ENCODE results near the gene ARHGEF16. TPM values are rescaled to one million over a fixed set of nuclear protein-coding genes. Genes with fewer than 3 reads are reported as not detected.

ARHGEF16 gene
- 1.7 TPM for total RNA-seq
- long read RNA-seq, transcript ARHGEF16-203 (15 exons, 3,061 nt), result major isoform, 5 of 7 reads
- long read RNA-seq, partial matches to known transcripts, result 1 of 7 reads
- long read RNA-seq, other reads (novel, unspliced or antisense), result 1 of 7 reads

DNA sequence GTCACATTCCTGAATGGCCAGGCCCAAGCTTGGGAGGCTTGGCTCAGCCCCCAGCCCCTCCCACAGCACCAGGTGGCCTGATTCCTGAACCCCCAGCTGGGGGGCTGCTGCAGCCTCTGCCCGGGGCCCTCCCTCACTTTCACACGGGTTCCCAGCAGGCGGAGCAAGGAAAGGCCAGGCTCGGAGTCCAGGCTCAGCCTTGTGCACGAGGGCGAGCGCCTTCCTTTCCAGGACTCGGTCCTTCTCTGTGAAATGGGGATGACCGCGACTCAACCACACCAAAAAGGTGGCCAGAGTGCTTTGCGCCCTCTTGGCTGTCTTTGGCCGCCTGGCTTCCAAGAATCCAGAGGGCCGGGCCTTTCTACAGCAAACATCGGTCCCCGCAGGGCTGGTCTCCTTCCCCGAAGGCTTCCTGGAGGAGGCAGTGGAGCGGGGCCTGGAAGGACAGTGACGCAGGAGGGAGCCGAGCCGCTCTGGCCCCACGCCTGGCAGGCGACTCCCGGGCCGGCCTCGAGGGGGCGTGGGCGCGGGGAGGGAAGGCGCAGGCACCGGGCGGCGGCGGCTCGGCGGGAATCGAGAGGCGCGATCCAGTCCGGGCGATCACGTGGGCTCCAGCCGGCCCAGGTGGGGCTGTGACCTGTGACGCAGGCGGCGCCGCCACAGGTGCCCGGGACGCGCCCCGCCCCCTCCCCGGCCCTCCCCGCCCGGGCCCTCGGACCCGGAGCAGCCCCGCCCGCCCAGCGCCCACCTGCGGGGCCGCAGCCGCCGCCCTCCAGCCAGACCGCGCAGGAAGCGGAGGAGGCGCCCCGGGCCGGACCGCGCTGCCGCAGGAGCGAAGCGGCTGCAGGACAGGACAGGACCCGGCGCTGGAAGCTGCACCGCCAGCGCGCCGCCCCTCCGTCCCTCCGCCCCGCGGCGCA, at the start of gene ARHGEF16:
Gene ARHGEF16 (plus strand): TSS at position 775 of the 920 bp plus-strand sequence. CDS start 8,420 bp downstream, outside the sequence.
- intact Hi-C loops (cut with micrococcal nuclease), result no loop called here
- DNase-seq, result peak; percentile 79
- peak; percentile 79 for ATAC-seq

DNA sequence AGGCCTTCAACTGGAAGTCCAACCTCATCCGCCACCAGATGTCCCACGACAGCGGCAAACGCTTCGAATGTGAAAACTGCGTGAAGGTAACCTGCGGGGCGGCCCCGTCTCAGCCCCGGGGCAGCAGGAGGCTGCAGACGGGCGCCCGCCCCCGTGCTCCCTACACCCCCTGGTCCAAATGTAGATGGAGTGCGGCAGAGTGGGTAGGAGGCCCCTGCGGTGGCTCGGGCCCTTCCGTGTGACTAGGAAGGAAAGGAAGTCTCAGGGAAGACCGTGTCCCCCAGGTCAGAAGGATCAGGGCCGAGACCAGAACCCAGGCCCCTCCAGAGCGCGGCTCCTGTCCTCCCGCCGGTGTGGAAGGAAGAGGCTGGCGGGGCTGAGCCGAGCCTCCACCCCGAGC, 49.7 kb upstream of the ARHGEF16 start:
- ATAC-seq (no peak), DNase-seq (no peak)
- intact Hi-C loops (cut with micrococcal nuclease), result no loop called here

DNA sequence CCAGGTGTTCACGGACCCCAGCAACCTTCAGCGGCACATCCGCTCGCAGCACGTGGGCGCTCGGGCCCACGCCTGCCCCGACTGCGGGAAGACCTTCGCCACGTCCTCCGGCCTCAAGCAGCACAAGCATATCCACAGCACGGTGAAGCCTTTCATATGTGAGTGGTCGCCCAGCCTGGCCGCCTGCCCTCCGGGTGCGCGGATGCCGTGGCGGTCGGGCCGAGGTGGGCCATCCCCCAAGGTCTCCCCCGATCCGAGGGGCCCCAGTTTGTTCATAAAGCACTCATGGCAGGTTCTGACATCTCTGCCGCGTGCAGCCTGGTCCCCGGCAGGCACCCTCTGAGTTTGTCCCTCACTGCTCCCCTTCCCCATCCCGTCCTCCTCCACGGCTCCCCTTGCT, 49.0 kb upstream of the ARHGEF16 start:
- ATAC-seq (no peak), DNase-seq (no peak)
- intact Hi-C loops (cut with micrococcal nuclease), result no loop called here

DNA sequence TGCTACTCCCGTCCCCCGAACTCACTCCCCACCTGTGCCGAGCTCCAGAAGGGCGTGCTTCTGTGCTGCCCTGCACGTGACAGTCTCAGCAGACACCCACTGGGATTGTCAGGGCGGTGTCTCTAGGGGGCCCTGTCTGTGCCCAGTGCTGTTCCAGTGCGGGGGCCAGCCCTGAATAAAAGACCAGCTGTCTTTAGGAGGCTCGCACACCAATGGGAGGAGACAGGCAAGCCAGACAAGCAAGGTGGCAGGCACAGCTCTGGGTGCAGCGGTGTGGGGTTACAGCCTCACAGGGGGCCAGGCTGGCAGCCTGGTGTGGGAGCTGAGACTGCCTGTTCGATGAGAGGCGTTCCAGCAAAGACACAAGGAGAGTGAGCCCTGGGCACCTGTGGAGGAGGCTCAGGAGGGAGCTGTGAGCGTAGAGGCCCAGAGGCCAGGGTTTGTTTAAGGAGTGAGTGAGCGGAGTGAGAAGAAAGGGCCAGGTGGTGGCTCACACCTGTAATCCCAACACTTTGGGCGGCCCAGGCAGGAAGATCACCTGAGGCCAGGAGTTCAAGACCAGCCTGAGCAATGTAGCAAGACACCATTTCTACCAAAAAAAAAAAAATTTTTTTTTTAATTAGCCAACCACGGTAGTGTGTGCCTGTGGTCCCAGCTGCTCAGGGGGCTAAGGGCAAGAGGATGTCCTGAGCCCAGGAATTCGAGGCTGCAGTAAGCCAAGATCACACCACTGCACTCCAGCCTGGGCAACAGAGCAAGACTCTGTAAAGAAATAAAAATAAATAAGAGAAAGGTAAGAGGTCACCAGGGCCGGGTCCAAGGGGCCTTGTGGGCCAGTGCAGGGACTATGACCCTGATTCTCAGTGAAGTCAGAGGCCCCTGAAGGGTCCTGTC, 48.2 kb upstream of the ARHGEF16 start:
- DNase-seq (no peak), ATAC-seq (no peak)
- intact Hi-C loops (cut with micrococcal nuclease), result no loop called here

DNA sequence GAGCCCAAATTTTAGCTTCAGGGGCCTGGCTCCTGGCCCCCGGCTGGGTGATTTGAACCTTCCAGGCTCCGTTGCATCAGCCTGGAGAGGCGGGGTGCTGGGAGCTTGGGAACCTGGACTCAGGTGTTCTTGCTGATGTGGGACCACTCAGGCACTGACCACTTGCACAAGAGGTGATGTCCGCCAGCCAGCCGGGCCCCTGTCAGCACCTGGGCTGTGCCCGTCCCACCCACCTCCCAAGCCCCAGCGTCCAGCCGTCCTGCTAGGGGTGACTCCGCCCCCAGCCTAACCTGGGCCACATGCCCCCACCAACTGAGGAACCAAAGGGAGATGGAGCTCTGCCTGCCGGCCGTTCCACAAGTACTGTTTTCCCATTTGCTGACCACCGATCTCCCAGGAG, 47.4 kb upstream of the ARHGEF16 start:
- ATAC-seq (no peak), DNase-seq (no peak)
- intact Hi-C loops (cut with micrococcal nuclease), result no loop called here

DNA sequence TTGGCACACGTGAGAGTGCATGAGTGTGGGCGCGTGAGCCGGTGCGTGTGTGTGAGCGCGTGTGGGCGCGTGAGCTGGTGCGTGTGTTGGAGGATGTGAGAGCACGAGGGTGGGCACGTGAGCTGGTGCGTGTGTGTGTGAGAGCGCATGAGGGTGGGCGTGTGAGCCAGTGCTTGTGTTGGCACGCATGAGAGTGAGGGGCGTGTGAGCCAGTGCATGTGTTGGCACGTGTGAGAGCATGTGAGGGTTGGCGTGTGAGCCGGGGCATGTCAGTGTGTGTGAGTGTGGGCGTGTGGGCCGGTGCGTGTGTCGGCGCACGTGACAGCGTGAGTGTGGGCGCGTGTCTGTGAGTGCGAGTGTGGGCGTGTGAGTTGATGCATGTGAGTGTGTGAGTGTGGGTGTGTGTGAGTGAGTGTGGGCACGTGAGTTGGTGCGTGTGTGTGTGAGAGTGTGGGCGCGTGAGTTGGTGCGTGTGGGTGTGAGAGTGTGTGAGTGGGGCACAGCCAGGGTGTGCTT, 45.7 kb upstream of the ARHGEF16 start:
- intact Hi-C loops (cut with micrococcal nuclease), result no loop called here
- no peak for ATAC-seq
- no peak for DNase-seq

DNA sequence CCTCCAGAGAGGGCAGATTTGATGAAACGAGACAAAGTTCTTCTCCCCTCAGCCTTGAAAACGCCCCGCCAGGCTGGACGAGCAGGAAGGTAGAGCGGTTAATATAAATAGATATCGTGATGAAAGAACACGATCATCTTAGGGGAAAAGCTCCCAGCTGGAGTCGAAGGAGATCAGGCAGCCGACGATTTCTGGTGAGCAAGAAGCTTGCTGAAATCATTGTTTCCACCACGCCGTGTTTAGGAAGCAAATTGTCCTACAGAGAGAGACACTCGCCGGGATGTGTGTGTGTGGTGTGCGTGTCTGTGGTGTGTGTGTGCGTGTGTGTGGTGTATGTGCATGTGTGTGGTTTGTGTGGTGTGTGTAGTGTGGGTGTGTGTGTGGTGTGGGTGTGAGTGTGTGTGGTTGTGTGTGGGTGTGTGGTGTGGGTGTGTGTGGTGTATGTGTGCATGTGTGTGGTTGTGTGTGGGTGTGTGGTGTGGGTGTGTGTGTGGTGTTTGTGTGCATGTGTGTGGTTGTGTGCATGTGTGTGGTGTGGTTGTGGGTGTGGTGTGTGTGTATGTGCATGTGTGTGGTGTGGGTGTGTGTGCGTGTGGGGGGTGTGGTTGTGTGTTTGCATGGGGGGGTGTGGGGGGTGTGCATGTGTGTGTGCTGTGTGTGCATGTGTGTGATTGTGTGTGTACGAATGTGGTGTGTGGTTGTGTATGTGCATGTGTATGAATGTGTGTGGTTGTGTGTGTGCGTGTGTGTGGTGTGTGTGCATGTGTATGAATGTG, 44.9 kb upstream of the ARHGEF16 start:
- no peak for DNase-seq
- ATAC-seq, result no peak
- intact Hi-C loops (cut with micrococcal nuclease), result no loop called here

DNA sequence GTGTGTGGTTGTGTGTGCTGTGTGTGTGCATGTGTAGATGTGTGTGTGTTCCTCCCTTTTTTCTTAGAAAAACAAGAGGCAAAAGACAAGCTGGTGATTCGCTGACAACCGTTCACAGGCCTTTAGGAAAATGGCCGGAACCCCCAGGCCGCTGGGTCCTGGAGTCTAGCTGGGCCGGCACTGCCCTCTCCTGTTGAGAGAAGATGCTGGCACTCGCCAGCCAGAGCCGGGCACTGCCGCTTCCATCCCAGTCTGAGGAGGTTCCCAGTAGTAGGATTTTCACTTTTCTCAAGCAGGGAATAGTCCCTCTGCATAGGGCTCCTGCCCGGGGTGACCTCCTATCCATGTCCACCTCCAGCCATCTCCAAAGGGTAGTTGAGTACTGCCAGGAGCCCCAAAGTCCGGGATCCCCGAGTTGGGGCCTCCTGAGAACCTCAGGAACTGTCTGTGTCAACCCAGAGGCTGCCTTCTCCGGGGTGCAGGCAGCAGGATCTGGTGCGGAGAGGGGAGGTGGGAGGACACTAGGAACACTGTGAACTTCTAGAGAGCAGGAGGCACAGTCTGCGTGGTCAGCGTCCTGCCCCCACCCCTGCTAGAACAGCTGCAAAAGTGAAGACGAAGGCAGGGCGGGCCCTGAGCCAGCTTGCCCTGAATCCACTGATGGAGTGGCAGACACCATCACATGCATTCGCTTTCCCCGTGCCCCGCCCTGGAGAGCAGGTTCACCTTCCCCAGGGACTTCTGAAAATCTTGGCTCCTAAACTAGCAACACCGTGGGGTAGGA, 44.1 kb upstream of the ARHGEF16 start:
- DNase-seq (peak; percentile 82), ATAC-seq (peak; percentile 89)
- intact Hi-C loops (cut with micrococcal nuclease), result no loop called here

DNA sequence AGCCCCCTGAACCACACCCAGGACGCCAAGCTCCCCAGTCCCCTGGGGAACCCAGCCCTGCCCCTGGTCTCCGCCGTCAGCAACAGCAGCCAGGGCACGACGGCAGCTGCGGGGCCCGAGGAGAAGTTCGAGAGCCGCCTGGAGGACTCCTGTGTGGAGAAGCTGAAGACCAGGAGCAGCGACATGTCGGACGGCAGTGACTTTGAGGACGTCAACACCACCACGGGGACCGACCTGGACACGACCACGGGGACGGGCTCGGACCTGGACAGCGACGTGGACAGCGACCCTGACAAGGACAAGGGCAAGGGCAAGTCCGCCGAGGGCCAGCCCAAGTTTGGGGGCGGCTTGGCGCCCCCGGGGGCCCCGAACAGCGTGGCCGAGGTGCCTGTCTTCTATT, 42.7 kb upstream of the ARHGEF16 start:
- intact Hi-C loops (cut with micrococcal nuclease), result no loop called here
- ATAC-seq, result no peak

DNA sequence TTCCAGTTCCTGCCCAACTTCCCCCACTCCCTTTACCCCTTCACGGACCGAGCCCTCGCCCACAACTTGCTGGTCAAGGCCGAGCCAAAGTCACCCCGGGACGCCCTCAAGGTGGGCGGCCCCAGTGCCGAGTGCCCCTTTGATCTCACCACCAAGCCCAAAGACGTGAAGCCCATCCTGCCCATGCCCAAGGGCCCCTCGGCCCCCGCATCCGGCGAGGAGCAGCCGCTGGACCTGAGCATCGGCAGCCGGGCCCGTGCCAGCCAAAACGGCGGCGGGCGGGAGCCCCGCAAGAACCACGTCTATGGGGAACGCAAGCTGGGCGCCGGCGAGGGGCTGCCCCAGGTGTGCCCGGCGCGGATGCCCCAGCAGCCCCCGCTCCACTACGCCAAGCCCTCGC, 42.1 kb upstream of the ARHGEF16 start:
- ATAC-seq (no peak), DNase-seq (no peak)
- intact Hi-C loops (cut with micrococcal nuclease), result no loop called here

More for the DNA sequence above, 42.7 kb upstream of the ARHGEF16 start:
- DNase-seq, result no peak

DNA sequence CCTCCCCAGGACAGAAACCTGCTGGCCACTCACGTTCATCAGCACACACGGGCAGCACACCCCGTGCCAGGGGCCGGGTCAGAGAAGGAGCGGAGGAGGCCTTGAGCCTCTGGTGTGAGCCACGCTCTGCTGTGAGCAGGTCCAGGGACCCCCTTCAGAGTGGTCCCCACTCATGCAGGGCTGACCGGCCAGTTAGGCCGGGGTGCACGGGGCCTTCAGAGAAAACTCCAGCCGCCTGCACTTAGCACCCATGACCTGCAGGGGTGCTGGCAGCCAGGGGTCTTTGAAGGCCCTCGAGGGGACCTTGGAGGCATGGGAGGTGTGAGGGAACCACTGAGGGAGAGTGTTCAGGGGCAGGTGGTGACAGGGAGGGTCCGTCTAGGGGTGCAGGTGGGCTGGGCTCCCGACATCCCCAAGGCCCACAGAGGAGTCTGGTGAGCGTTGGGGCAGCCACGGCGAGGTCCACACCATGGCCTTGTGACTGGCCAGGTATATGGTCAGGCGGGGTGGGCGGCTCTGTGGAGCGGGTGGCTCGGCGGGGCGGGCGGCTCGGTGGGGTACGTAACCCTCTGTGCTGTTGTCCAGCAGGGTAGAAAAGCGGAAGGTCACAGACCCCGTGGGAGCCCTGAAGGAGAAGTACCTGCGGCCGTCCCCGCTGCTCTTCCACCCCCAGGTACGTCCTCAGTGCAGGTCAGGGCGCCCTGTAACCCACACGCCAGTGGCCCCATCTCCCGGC, 40.3 kb upstream of the ARHGEF16 start:
- ATAC-seq, result no peak
- no peak for DNase-seq
- intact Hi-C loops (cut with micrococcal nuclease), result no loop called here

DNA sequence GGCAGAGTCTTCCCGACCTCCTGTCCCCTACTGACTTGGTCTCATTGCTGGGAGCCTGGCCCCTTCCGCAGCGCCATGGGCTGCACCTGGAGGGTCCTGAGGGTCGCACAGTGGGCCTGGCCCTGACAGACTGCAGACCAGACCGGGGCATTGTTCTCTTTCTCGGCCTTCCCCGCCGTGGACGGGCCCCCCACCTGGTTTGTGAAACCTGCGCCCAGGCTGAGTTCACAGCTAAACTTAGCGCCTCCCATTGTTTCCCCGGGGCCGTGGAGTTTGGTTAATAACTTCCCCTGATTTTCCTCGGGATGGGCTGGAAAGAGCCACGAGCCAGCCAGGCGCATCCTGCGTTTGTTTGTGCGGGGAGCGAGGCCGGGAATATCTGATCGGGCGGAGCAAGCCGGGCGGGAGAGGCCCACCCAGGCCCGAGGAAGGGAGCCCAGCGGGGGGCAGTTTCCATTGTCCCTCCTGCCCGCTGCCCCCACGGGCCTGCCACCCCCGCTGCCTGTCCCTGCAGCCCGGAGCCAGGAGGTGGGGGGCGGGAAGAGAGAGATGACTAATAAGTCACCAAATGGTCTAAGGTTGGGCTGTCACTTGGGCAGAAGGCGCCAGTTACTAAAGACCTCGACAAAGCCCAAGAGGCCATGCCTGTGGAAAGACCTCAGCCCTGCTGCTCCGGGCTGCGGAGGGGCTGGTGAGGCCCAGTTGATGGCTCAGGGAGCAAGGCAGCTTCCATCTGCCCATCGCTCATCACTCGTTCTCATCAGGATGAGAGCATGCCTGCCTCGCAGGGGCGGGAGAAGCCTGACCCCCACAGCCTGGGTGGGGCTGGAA, 39.0 kb upstream of the ARHGEF16 start:
- intact Hi-C loops (cut with micrococcal nuclease), result no loop called here
- ATAC-seq (peak; percentile 62), DNase-seq (peak; percentile 56)

DNA sequence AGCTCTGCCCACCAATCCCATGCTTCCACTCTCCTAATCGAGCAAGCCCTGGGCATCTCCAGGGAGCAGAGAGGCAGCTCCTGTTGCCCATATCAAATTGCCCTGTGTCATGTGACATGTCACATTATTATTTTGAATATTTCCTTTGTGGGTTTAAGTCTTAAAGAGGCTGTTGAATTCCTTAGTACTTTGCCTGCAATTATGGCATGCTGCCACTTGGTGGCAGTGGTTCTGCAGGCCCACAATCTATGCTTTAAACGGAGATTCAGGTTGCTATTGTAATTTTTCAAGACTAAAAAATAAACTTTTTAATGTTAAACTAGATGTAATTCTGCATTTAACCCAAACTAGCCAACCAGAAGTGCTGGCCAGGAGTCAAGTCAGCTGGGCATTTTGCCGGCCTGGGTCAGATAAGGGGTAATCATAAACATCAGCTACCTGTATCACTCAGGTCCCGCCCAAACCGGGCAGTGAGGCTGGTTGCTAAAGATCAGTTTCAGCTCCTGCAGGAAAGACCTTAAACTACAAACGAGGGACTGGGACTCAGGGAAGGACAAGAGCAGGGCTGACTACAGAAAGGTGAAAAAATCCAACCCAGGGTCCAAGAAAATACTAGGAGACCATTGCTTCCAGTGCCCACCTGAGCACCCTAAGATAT, 37.3 kb upstream of the ARHGEF16 start:
- ATAC-seq, result no peak
- intact Hi-C loops (cut with micrococcal nuclease), result no loop called here

DNA sequence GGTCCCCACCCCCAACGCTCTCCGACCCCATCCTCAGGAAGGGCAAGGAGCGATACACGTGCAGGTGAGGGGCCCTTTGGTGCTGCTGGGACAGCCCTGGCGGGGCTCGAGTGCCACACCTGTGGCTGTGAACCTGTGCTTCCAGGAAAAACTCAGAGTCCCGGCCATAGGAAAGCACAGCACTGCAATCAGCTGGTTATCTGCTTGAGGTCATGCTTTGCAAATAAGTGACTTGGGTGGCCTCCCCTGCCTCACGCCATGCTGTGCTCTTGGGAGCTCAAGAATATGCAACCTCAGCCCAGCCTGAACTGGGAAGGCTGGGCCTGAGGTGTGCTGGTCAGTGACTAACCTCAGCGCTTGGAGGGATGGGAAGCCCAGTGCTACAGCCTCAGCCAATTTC, 36.5 kb upstream of the ARHGEF16 start:
- intact Hi-C loops (cut with micrococcal nuclease), result no loop called here
- no peak for DNase-seq
- no peak for ATAC-seq

More for the DNA sequence above, 37.3 kb upstream of the ARHGEF16 start:
- DNase-seq, result no peak

DNA sequence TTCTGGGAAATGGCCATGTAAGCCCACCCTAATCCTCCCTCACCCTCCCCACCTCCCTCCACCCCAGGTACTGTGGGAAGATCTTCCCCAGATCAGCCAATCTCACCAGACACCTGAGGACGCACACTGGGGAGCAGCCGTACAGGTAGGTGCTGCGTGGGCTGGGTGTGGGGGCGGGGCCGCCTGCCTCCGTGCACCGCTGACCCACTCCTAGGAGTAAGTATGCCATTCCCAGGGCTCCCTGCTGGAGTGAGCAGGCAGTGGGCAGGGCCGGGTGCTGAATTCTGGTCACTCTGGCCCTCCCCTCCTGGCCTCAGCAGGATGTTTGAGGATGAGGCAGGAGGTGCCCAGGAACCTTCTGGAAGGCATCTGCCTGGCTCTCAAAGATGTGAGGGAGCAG, 35.9 kb upstream of the ARHGEF16 start:
- intact Hi-C loops (cut with micrococcal nuclease), result no loop called here
- ATAC-seq, result no peak

More for the DNA sequence above, 35.9 kb upstream of the ARHGEF16 start:
- no peak for DNase-seq
